Activated naive CD4-positive, alpha-beta T cell treated with anti-CD3 and anti-CD28 coated beads, Interleukin-2, amount 50 U/mL, for 16 hours (primary cell): Measurements from ENCODE around the gene RUFY3.
"Not testable (repeated sequence)": the region's sequence is repeated elsewhere in the genome, so short reads cannot be mapped to it uniquely, and the experiment has no call there.

Experiments
- DNase-seq: peaks from one replicate; pipeline ENCODE4 v3.0.0-alpha.2; 2020

Gene RUFY3

GRCh38 chr4:70706044-70706461 is 15.7 kb upstream of the RUFY3 start:
- no peak for DNase-seq

- no peak for DNase-seq
Observed at GRCh38 chr4:70706516-70706915, 15.2 kb upstream of the RUFY3 start.

- no peak for DNase-seq
Observed at GRCh38 chr4:70709611-70710205, 12.1 kb upstream of the RUFY3 start.

- no peak for DNase-seq
Observed at GRCh38 chr4:70711599-70711998, 10.2 kb upstream of the RUFY3 start.

- DNase-seq, result no peak
Observed at GRCh38 chr4:70712150-70712549, 9.6 kb upstream of the RUFY3 start.

- no peak for DNase-seq
Observed at GRCh38 chr4:70712604-70713452, 8.9 kb upstream of the RUFY3 start.

- no peak for DNase-seq
Observed at GRCh38 chr4:70713453-70714078, 8.2 kb upstream of the RUFY3 start.

- no peak for DNase-seq
Observed at GRCh38 chr4:70714079-70714887, 7.5 kb upstream of the RUFY3 start.

GRCh38 chr4:70715097-70715496 is 6.7 kb upstream of the RUFY3 start:
- no peak for DNase-seq

- no peak for DNase-seq
Observed at GRCh38 chr4:70718811-70719604, 2.8 kb upstream of the RUFY3 start.

GRCh38 chr4:70722199-70722791 is 531 bp downstream of the RUFY3 start:
- DNase-seq, result peak; percentile 35

GRCh38 chr4:70724463-70724862 is 2.7 kb downstream of the RUFY3 start:
- DNase-seq, result no peak

GRCh38 chr4:70725633-70726032 is 3.9 kb downstream of the RUFY3 start:
- no peak for DNase-seq

- DNase-seq, result not testable (repeated sequence)
Observed at GRCh38 chr4:70726515-70726914, 4.8 kb downstream of the RUFY3 start.

GRCh38 chr4:70728091-70728490 is 6.3 kb downstream of the RUFY3 start:
- DNase-seq, result no peak

GRCh38 chr4:70732878-70733277 is 11.1 kb downstream of the RUFY3 start:
- not testable (repeated sequence) for DNase-seq

- DNase-seq, result no peak
Observed at GRCh38 chr4:70734168-70734954, 12.6 kb downstream of the RUFY3 start.

GRCh38 chr4:70734971-70735370 is 13.2 kb downstream of the RUFY3 start:
- no peak for DNase-seq

GRCh38 chr4:70735915-70736314 is 14.2 kb downstream of the RUFY3 start:
- not testable (repeated sequence) for DNase-seq

- DNase-seq, result no peak
Observed at GRCh38 chr4:70737006-70737405, 15.2 kb downstream of the RUFY3 start.

- DNase-seq, result no peak
Observed at GRCh38 chr4:70737409-70737808, 15.6 kb downstream of the RUFY3 start.
